ENCODE results near the gene ACP4. TPM values are rescaled to one million over a fixed set of nuclear protein-coding genes. Genes with fewer than 3 reads are reported as not detected.
"Not testable (repeated sequence)": the region's sequence is repeated elsewhere in the genome, so short reads cannot be mapped to it uniquely, and the experiment has no call there.

Gene ACP4
- polyA plus RNA-seq, 12 donors, result 0.28 to 0.29 TPM; not detected in 10

- no peak for DNase-seq
Observed at GRCh38 chr19:50797429-50797780, 7.2 kb downstream of the ACP4 start.

- DNase-seq, result no peak
Observed at GRCh38 chr19:50797781-50798658, 7.8 kb downstream of the ACP4 start.

- no peak for DNase-seq
Observed at GRCh38 chr19:50798659-50799546, 8.7 kb downstream of the ACP4 start.

- no peak for DNase-seq
Observed at GRCh38 chr19:50799547-50799851, 9.3 kb downstream of the ACP4 start.

GRCh38 chr19:50801107-50801506, 10.9 kb downstream of the ACP4 start:
- DNase-seq, result no peak

- DNase-seq, result peak; percentile 15
Observed at GRCh38 chr19:50803633-50804419, 13.6 kb downstream of the ACP4 start.

- peak; percentile 98 for DNase-seq
Observed at GRCh38 chr19:50804420-50805272, 14.4 kb downstream of the ACP4 start.

- no peak for DNase-seq
Observed at GRCh38 chr19:50808856-50809255, 18.6 kb downstream of the ACP4 start.

GRCh38 chr19:50811622-50812238, 21.5 kb downstream of the ACP4 start:
- DNase-seq, result not testable (repeated sequence)

- no peak for DNase-seq
Observed at GRCh38 chr19:50812474-50812873, 22.3 kb downstream of the ACP4 start.

- no peak for DNase-seq
Observed at GRCh38 chr19:50814883-50815282, 24.7 kb downstream of the ACP4 start.

- DNase-seq, result no peak
Observed at GRCh38 chr19:50815439-50815838, 25.2 kb downstream of the ACP4 start.

- no peak for DNase-seq
Observed at GRCh38 chr19:50817941-50818858, 28.0 kb downstream of the ACP4 start.

GRCh38 chr19:50818859-50819472, 28.8 kb downstream of the ACP4 start:
- DNase-seq, result no peak

GRCh38 chr19:50819636-50820035, 29.4 kb downstream of the ACP4 start:
- no peak for DNase-seq

- no peak for DNase-seq
Observed at GRCh38 chr19:50820086-50820485, 29.9 kb downstream of the ACP4 start.

- no peak for DNase-seq
Observed at GRCh38 chr19:50820549-50821247, 30.5 kb downstream of the ACP4 start.

GRCh38 chr19:50821248-50821612, 31.0 kb downstream of the ACP4 start:
- no peak for DNase-seq

GRCh38 chr19:50821622-50822021, 31.4 kb downstream of the ACP4 start:
- DNase-seq, result no peak

All from muscle of arm (tissue), 12 donors.